HepG2 (cell line): ENCODE results near the gene SOCS3. TPM values are rescaled to one million over a fixed set of nuclear protein-coding genes. Genes with fewer than 3 reads are reported as not detected.
A peak's percentile ranks its signal among the peaks of the same experiment; 100 is the strongest.

Experiments used
- CHD2 ChIP-seq: IDR thresholded peaks from 2 replicates; pipeline ENCODE4 v1.6.1; 2011; ENCODE audit warnings: low read depth, low read length, improper control_type of control experiment
- CSRNP1 ChIP-seq: sonication (generic); formaldehyde crosslinking; IDR thresholded peaks from 2 replicates; pipeline ENCODE4 v1.8.1; 2023; ENCODE audit warnings: mild to moderate bottlenecking, missing genetic modification reagents
- EP300 ChIP-seq, 3 experiments: sonication (generic) in 1 of 3; formaldehyde crosslinking in 1 of 3; IDR thresholded peaks; 2 replicates each; pipeline versions ENCODE4 v1.5.1 to v1.6.1; 2011 to 2020; ENCODE audit warnings: low read depth in 2 of 3, low read length in 2 of 3, borderline replicate concordance in 1 of 3, improper control_type of control experiment in 1 of 3, mild to moderate bottlenecking in 1 of 3, missing genetic modification reagents in 1 of 3, moderate library complexity in 1 of 3
- GFI1 ChIP-seq: sonication (generic); formaldehyde crosslinking; IDR thresholded peaks from 2 replicates; pipeline ENCODE4 v1.5.0; 2020; ENCODE audit warnings: missing genetic modification reagents, mild to moderate bottlenecking, borderline replicate concordance
- HHEX ChIP-seq: IDR thresholded peaks from 2 replicates; pipeline ENCODE4 v1.6.1; 2016; ENCODE audit warnings: control low read depth
- HNF4A ChIP-seq: sonication (generic); formaldehyde crosslinking; IDR thresholded peaks from 2 replicates; pipeline ENCODE4 v1.4.0; 2020; ENCODE audit warnings: missing genetic modification reagents
- IKZF4 ChIP-seq: sonication (generic); formaldehyde crosslinking; IDR thresholded peaks from 2 replicates; pipeline ENCODE4 v1.5.1; 2020; ENCODE audit warnings: borderline replicate concordance, mild to moderate bottlenecking, low read depth, missing genetic modification reagents; ENCODE audit errors: not compliant biosample characterization
- KDM1A ChIP-seq: IDR thresholded peaks from 2 replicates; pipeline ENCODE4 v1.6.1; 2016; ENCODE audit warnings: missing compliant biosample characterization
- KLF6 ChIP-seq: IDR thresholded peaks from 2 replicates; pipeline ENCODE4 v1.8.0; 2016; ENCODE audit warnings: missing biosample characterization, missing genetic modification reagents
- MAF1 ChIP-seq: sonication (generic); formaldehyde crosslinking; IDR thresholded peaks from 2 replicates; pipeline ENCODE4 v1.5.0; 2020; ENCODE audit warnings: missing genetic modification reagents, borderline replicate concordance
- NAIF1 ChIP-seq: sonication (generic); formaldehyde crosslinking; IDR thresholded peaks from 2 replicates; pipeline ENCODE4 v1.5.0; 2020; ENCODE audit warnings: mild to moderate bottlenecking, missing genetic modification reagents, borderline replicate concordance
- NR2F2 ChIP-seq: IDR thresholded peaks from 2 replicates; pipeline ENCODE4 v1.6.1; 2012; ENCODE audit warnings: low read depth, inconsistent platforms, borderline replicate concordance
- PHB2 ChIP-seq: fragments of 450-650 bp; IDR thresholded peaks from 2 replicates; pipeline ENCODE4 v1.6.1; 2018; ENCODE audit not compliant: partially characterized antibody
- PPARG ChIP-seq: conservative IDR thresholded peaks from 2 replicates; pipeline ENCODE4 v1.6.1; 2016; ENCODE audit warnings: missing biosample characterization, missing genetic modification reagents
- RARA ChIP-seq: IDR thresholded peaks from 2 replicates; pipeline ENCODE4 v1.6.1; 2016; ENCODE audit warnings: missing genetic modification reagents, missing compliant biosample characterization
- RARG ChIP-seq: sonication (generic); formaldehyde crosslinking; IDR thresholded peaks from 2 replicates; pipeline ENCODE4 v1.4.0; 2020; ENCODE audit warnings: low read depth, mild to moderate bottlenecking, missing genetic modification reagents
- RCOR2 ChIP-seq: IDR thresholded peaks from 2 replicates; pipeline ENCODE4 v1.6.1; 2016; ENCODE audit warnings: missing biosample characterization, missing genetic modification reagents
- SALL1 ChIP-seq: sonication (generic); formaldehyde crosslinking; IDR thresholded peaks from 2 replicates; pipeline ENCODE4 v1.8.0; 2022; ENCODE audit warnings: mild to moderate bottlenecking, missing genetic modification reagents
- SP140L ChIP-seq: sonication (generic); formaldehyde crosslinking; IDR thresholded peaks from 2 replicates; pipeline ENCODE4 v1.4.0; 2020; ENCODE audit warnings: missing genetic modification reagents, borderline replicate concordance
- XRCC5 ChIP-seq: fragments of 200-400 bp; formaldehyde crosslinking; optimal IDR thresholded peaks from 2 replicates; pipeline ENCODE3; 2017; ENCODE audit warnings: mild to moderate bottlenecking, low read length
- ZFP41 ChIP-seq: sonication (generic); formaldehyde crosslinking; IDR thresholded peaks from 2 replicates; pipeline ENCODE4 v1.4.0; 2020; ENCODE audit warnings: mild to moderate bottlenecking, missing genetic modification reagents, borderline replicate concordance
- ZFP82 ChIP-seq: sonication (generic); formaldehyde crosslinking; IDR thresholded peaks from 2 replicates; pipeline ENCODE4 v1.5.1; 2020; ENCODE audit warnings: mild to moderate bottlenecking, missing genetic modification reagents, borderline replicate concordance
- ZFY ChIP-seq: sonication (generic); formaldehyde crosslinking; IDR thresholded peaks from 2 replicates; pipeline ENCODE4 v1.4.0; 2020; ENCODE audit warnings: missing genetic modification reagents
- ZNF207 ChIP-seq: fragments of 450-650 bp; IDR thresholded peaks from 2 replicates; pipeline ENCODE4 v1.6.1; 2016; ENCODE audit warnings: antibody characterized with exemption, borderline replicate concordance
- ZNF253 ChIP-seq: sonication (generic); formaldehyde crosslinking; IDR thresholded peaks from 2 replicates; pipeline ENCODE4 v1.8.0; 2022; ENCODE audit warnings: mild to moderate bottlenecking, missing genetic modification reagents, borderline replicate concordance
- ZNF550 ChIP-seq: sonication (generic); formaldehyde crosslinking; IDR thresholded peaks from 2 replicates; pipeline ENCODE4 v1.4.0; 2020; ENCODE audit warnings: mild to moderate bottlenecking, missing genetic modification reagents, borderline replicate concordance
- ZNF850 ChIP-seq: sonication (generic); formaldehyde crosslinking; conservative IDR thresholded peaks from 2 replicates; pipeline ENCODE4 v1.9.0; 2021; ENCODE audit warnings: mild to moderate bottlenecking, missing genetic modification reagents
- polyA plus RNA-seq, 8 experiments: library from polyadenylated mRNA; depleted of rRNA in 3 of 8; stranded (reverse) in 7 of 8; unstranded in 1 of 8; fragments of >200 nt; fragmentation: Illumina TruSeq in 4 of 8; extraction: Trizol in 4 of 8; gene quantifications; 2 replicates each; pipeline versions ENCODE4 v1.2.1 to v1.2.3, GENCODE V29; 2011 to 2016; ENCODE audit warnings: low read depth in 4 of 8, missing spikeins in 1 of 8, mixed read lengths in 1 of 8; ENCODE audit not compliant: insufficient read depth in 1 of 8
- total RNA-seq, 5 experiments: library from RNA; depleted of rRNA; stranded (reverse); fragments of >200 nt; fragmentation: Illumina TruSeq; extraction: Trizol; gene quantifications; 2 replicates each; pipeline ENCODE4 v1.2.3, GENCODE V29; 2016; ENCODE audit warnings: low read depth in 1 of 5
- TF ChIP-seq, protein P1 (sequence below): IDR thresholded peaks from 2 replicates; pipeline ENCODE4 v1.6.1; 2016; ENCODE audit warnings: low read depth, control low read depth
- TF ChIP-seq, protein P2 (sequence below): sonication (generic); formaldehyde crosslinking; IDR thresholded peaks from 2 replicates; pipeline ENCODE4 v1.5.0; 2020; ENCODE audit warnings: missing genetic modification reagents

Gene SOCS3
- total and polyA plus RNA-seq, 2 of the 13 experiments (the other 11 are each of a cell fraction or from before 2014, with no cell fraction given) = 0.77 to 2.4 TPM

GRCh38 chr17:78365561-78366108 is 5.8 kb upstream of the SOCS3 start (continued):
- TF ChIP-seq, protein P1, sequence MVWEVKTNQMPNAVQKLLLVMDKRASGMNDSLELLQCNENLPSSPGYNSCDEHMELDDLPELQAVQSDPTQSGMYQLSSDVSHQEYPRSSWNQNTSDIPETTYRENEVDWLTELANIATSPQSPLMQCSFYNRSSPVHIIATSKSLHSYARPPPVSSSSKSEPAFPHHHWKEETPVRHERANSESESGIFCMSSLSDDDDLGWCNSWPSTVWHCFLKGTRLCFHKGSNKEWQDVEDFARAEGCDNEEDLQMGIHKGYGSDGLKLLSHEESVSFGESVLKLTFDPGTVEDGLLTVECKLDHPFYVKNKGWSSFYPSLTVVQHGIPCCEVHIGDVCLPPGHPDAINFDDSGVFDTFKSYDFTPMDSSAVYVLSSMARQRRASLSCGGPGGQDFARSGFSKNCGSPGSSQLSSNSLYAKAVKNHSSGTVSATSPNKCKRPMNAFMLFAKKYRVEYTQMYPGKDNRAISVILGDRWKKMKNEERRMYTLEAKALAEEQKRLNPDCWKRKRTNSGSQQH (CRISPR knock-in tag) = no peak
- 0 out of 2 replicates have a peak, but pooled peaks have one; percentile 22 for TF ChIP-seq PPARG (CRISPR knock-in tag)
- TF ChIP-seq ZNF550 = no peak
- no peak for TF ChIP-seq NAIF1 (CRISPR knock-in tag)
- 0 out of 2 replicates have a peak, but pooled peaks have one; percentile 54 for TF ChIP-seq CSRNP1 (CRISPR knock-in tag)
- no peak for TF ChIP-seq KDM1A (CRISPR knock-in tag)
- no peak for TF ChIP-seq ZNF207
- TF ChIP-seq HHEX (CRISPR knock-in tag) = no peak
- TF ChIP-seq RARA (CRISPR knock-in tag) = peak; percentile 95
- TF ChIP-seq XRCC5 = peak; percentile 29
- TF ChIP-seq RCOR2 = no peak
- peak; percentile 43; the same call in 1 of the 2 replicates for TF ChIP-seq GFI1 (CRISPR knock-in tag)
- no peak for TF ChIP-seq CHD2
- TF ChIP-seq KLF6 (CRISPR knock-in tag) = no peak
- TF ChIP-seq RARG (CRISPR knock-in tag) = no peak
- peak; percentile 91 for TF ChIP-seq NR2F2
- peak; percentile 71 for TF ChIP-seq HNF4A (CRISPR knock-in tag)
- TF ChIP-seq ZFP41 = no peak
- no peak for TF ChIP-seq PHB2
- TF ChIP-seq, protein P2, sequence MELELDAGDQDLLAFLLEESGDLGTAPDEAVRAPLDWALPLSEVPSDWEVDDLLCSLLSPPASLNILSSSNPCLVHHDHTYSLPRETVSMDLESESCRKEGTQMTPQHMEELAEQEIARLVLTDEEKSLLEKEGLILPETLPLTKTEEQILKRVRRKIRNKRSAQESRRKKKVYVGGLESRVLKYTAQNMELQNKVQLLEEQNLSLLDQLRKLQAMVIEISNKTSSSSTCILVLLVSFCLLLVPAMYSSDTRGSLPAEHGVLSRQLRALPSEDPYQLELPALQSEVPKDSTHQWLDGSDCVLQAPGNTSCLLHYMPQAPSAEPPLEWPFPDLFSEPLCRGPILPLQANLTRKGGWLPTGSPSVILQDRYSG = no peak
- TF ChIP-seq EP300 (IDR thresholded peaks at IDR 0.05; ENCODE audit: low read depth in 2 of 2, low read length in 2 of 2) = peak in 1 of 2 experiments; percentile 44; a peak in 2 of 4 replicates
- TF ChIP-seq EP300 (CRISPR knock-in tag; IDR thresholded peaks at IDR 0.05; ENCODE audit: borderline replicate concordance) = no peak
- TF ChIP-seq ZFP82 (CRISPR knock-in tag) = peak; percentile 81; the same call in 1 of the 2 replicates
- peak; percentile 25; the same call in 1 of the 2 replicates for TF ChIP-seq SALL1 (CRISPR knock-in tag)
- TF ChIP-seq ZNF253 = no peak
- TF ChIP-seq MAF1 = no peak
- no peak for TF ChIP-seq IKZF4 (CRISPR knock-in tag)
- TF ChIP-seq ZFY (CRISPR knock-in tag) = peak; percentile 37; the same call in 1 of the 2 replicates
- 0 out of 2 replicates have a peak, but pooled peaks have one; percentile 44 for TF ChIP-seq ZNF850
- TF ChIP-seq SP140L (CRISPR knock-in tag) = no peak
